CD14-positive monocyte (primary cell): ENCODE results near the gene PPP3CA. TPM values are rescaled to one million over a fixed set of nuclear protein-coding genes. Genes with fewer than 3 reads are reported as not detected.

Experiments used
- DNase-seq, 3 donors: peaks; one replicate each; pipeline ENCODE4 v3.0.0-alpha.2; 2011 to 2022
- H2AFZ ChIP-seq: 2 replicates; pipeline ENCODE4 v1.6.0; 2012; ENCODE audit warnings: mild to moderate bottlenecking, low read depth, low read length, inconsistent platforms; ENCODE audit not compliant: insufficient read depth, poor library complexity, severe bottlenecking
- H3K27ac ChIP-seq, 2 donors: 1 replicate in 1 of 2; 2 replicates in 1 of 2; pipeline ENCODE4 v1.5.1; 2012 to 2013; ENCODE audit warnings: low read length in 2 of 2, control low read depth in 1 of 2, inconsistent platforms in 1 of 2, low read depth in 1 of 2, mild to moderate bottlenecking in 1 of 2
- H3K27me3 ChIP-seq, 2 donors: one replicate each; pipeline versions ENCODE4 v1.6.0 to v1.6.1; 2011 to 2013; ENCODE audit warnings: low read length in 2 of 2; ENCODE audit not compliant: control insufficient read depth in 2 of 2, insufficient read depth in 2 of 2
- H3K36me3 ChIP-seq, 2 donors: replicated peaks in 1 of 2; 1 replicate in 1 of 2; 2 replicates in 1 of 2; pipeline versions ENCODE4 v1.5.1 to v1.6.1; 2012 to 2013; ENCODE audit warnings: low read length in 2 of 2, control low read depth in 1 of 2, inconsistent platforms in 1 of 2, mild to moderate bottlenecking in 1 of 2; ENCODE audit not compliant: insufficient read depth in 2 of 2, control insufficient read depth in 1 of 2
- H3K4me1 ChIP-seq, 2 donors: 1 replicate in 1 of 2; 2 replicates in 1 of 2; pipeline versions ENCODE4 v1.5.1 to v1.6.1; 2012 to 2013; ENCODE audit warnings: low read length in 2 of 2, control low read depth in 1 of 2, inconsistent platforms in 1 of 2, mild to moderate bottlenecking in 1 of 2, moderate library complexity in 1 of 2; ENCODE audit not compliant: insufficient read depth in 2 of 2, control insufficient read depth in 1 of 2
- H3K4me2 ChIP-seq: replicated peaks from 2 replicates; pipeline ENCODE3; 2012; ENCODE audit warnings: low read length, moderate library complexity, mild to moderate bottlenecking; ENCODE audit not compliant: poor library complexity, severe bottlenecking; ENCODE audit errors: extremely low read depth
- H3K4me3 ChIP-seq, 3 experiments: fragments of 200-600 bp in 1 of 3; sonication (generic) in 1 of 3; replicated peaks in 1 of 3; 1 replicate in 2 of 3; 2 replicates in 1 of 3; pipeline ENCODE4 v1.5.1; 2011 to 2013; ENCODE audit warnings: low read length in 3 of 3, mild to moderate bottlenecking in 3 of 3, control low read depth in 2 of 3, low read depth in 2 of 3, inconsistent platforms in 1 of 3, moderate library complexity in 1 of 3
- H3K79me2 ChIP-seq: 2 replicates; pipeline ENCODE4 v1.6.0; 2012; ENCODE audit warnings: mild to moderate bottlenecking, control low read depth, inconsistent platforms, low read length, moderate library complexity; ENCODE audit not compliant: insufficient read depth
- H3K9ac ChIP-seq: 2 replicates; pipeline ENCODE4 v1.6.0; 2017; ENCODE audit warnings: low read length, mild to moderate bottlenecking; ENCODE audit not compliant: insufficient read depth, poor library complexity, severe bottlenecking
- H3K9me3 ChIP-seq, 2 donors: replicated peaks in 1 of 2; 1 replicate in 1 of 2; 2 replicates in 1 of 2; pipeline versions ENCODE4 v1.5.1 to v1.6.1; 2012 to 2013; ENCODE audit warnings: low read length in 2 of 2, control low read depth in 1 of 2; ENCODE audit not compliant: control insufficient read depth in 1 of 2, insufficient read depth in 1 of 2
- H4K20me1 ChIP-seq: 2 replicates; pipeline ENCODE4 v1.6.0; 2012; ENCODE audit warnings: mild to moderate bottlenecking, low read length, control low read depth, moderate library complexity; ENCODE audit not compliant: insufficient read depth
- H3K27ac Mint-ChIP-seq, 7 donors: one replicate each; pipeline ENCODE4 v1.8.0; 2020; ENCODE audit warnings: mild to moderate bottlenecking in 7 of 7, mixed read lengths in 7 of 7, moderate library complexity in 6 of 7, inconsistent platforms in 2 of 7
- H3K27me3 Mint-ChIP-seq, 3 donors: one replicate each; pipeline ENCODE4 v1.8.0; 2021 to 2022; ENCODE audit warnings: low read depth in 3 of 3, mild to moderate bottlenecking in 3 of 3, mixed read lengths in 3 of 3, moderate library complexity in 3 of 3, inconsistent platforms in 1 of 3
- H3K36me3 Mint-ChIP-seq, 2 donors: one replicate each; pipeline ENCODE4 v1.8.0; 2020; ENCODE audit warnings: mixed read lengths in 2 of 2, inconsistent platforms in 1 of 2, mild to moderate bottlenecking in 1 of 2
- H3K4me1 Mint-ChIP-seq: one replicate; pipeline ENCODE4 v1.8.0; 2020; ENCODE audit warnings: mild to moderate bottlenecking, mixed read lengths
- H3K4me3 Mint-ChIP-seq, 2 donors: one replicate each; pipeline ENCODE4 v1.8.0; 2020; ENCODE audit warnings: mild to moderate bottlenecking in 2 of 2, mixed read lengths in 2 of 2, moderate library complexity in 1 of 2
- H3K9me3 Mint-ChIP-seq, 7 donors: one replicate each; pipeline ENCODE4 v1.8.0; 2020 to 2022; ENCODE audit warnings: mixed read lengths in 7 of 7, mild to moderate bottlenecking in 6 of 7, moderate library complexity in 6 of 7, inconsistent platforms in 2 of 7
- WGBS: methylation state at CpG from one replicate; pipeline ENCODE4 v1.1.5; 2013; ENCODE audit warnings: missing lambda C conversion rate; ENCODE audit not compliant: insufficient coverage; 5-methylcytosine and 5-hydroxymethylcytosine counted together
- intact Hi-C, 2 donors: fragments of 100-400 bp; cut with micrococcal nuclease; formaldehyde crosslinking; loops; one replicate each; pipeline versions ENCODE4 v1.15.0 to v1.15.1; 2023
- polyA plus RNA-seq, 3 donors: library from polyadenylated mRNA; depleted of rRNA in 1 of 3; unstranded in 2 of 3; stranded (reverse) in 1 of 3; fragments of 300-500 nt in 2 of 3; fragments of >200 nt in 1 of 3; fragmentation: Illumina TruSeq in 2 of 3; gene quantifications; 1 replicate in 2 of 3; 2 replicates in 1 of 3; pipeline ENCODE4 v1.2.3, GENCODE V29; 2012 to 2021
- TF ChIP-seq, protein P1 (sequence below): fragments of 200-600 bp; IDR thresholded peaks from one replicate; pipeline ENCODE4 v1.8.0; 2022; ENCODE audit warnings: antibody characterized with exemption, mild to moderate bottlenecking

Gene PPP3CA
- polyA plus RNA-seq, 3 donors: 5.1 to 9.7 (median 8.9) TPM

DNA sequence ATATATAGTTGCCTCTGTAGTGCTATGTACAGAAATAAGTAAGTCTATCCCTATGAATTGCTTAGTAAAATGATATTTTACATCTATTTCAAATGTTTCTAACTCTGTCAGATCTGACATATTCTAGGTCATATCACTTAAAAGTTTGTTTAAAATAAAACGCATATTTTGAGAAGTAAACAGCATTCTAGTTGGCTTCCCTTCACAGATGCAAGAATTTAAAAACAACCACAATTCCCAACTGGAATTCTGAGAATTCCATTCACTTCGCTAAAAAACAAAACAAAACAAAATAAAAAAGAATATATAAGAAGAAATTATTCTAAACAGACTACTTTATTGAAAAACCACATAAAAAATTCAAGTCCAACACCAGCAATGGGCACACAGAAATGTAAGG, 126.0 kb downstream of the PPP3CA start:
- TF ChIP-seq, protein P1, sequence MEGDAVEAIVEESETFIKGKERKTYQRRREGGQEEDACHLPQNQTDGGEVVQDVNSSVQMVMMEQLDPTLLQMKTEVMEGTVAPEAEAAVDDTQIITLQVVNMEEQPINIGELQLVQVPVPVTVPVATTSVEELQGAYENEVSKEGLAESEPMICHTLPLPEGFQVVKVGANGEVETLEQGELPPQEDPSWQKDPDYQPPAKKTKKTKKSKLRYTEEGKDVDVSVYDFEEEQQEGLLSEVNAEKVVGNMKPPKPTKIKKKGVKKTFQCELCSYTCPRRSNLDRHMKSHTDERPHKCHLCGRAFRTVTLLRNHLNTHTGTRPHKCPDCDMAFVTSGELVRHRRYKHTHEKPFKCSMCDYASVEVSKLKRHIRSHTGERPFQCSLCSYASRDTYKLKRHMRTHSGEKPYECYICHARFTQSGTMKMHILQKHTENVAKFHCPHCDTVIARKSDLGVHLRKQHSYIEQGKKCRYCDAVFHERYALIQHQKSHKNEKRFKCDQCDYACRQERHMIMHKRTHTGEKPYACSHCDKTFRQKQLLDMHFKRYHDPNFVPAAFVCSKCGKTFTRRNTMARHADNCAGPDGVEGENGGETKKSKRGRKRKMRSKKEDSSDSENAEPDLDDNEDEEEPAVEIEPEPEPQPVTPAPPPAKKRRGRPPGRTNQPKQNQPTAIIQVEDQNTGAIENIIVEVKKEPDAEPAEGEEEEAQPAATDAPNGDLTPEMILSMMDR: no peak
- peaks cover 0 to 1% of the 10 kb centered on the region in 2 donors for H3K4me1 ChIP-seq

DNA sequence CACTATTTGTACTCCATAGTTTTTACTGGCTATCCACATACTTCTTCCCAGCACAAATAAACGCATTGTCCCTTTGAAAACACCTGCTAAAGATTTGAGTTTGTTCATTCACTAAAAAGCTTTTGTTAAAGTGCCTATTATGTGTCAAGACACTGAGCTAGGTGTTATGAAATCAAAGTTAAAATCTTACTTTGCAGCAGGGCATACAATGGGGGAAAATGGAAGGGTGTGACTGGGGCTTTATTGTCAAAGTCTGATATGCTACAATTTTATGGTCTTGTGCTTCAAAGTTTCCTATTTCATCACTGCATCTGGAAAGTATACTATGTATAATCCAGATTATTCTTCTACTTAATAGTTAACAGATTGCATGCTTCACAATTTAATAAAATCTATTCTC, 128.4 kb downstream of the PPP3CA start:
- Mint-ChIP-seq H3K4me3 (no peak overlapping the region), H3K27ac (no peak overlapping the region), H3K9me3 (no peaks in the 10 kb centered on the region), H3K4me1 (peaks cover 4% of the 10 kb centered on the region), H3K27me3 (no peaks in the 10 kb centered on the region), H3K36me3 (no peaks in the 10 kb centered on the region)
- Histone ChIP-seq H3K4me1 (peaks cover 0 to 2% of the 10 kb centered on the region in 2 donors), H3K4me3 (no peak overlapping the region), H3K79me2 (peaks cover 78% of the 10 kb centered on the region), H2AFZ (no peak overlapping the region), H3K36me3 (no peaks in the 10 kb centered on the region), H3K4me2 (no peak overlapping the region), H3K9me3 (no peaks in the 10 kb centered on the region), H3K9ac (no peak overlapping the region), H3K27ac (no peak overlapping the region), H3K27me3 (no peaks in the 10 kb centered on the region), H4K20me1 (peaks cover 98% of the 10 kb centered on the region)
- intact Hi-C loops: no loop called here
- DNase-seq: no peak
- TF ChIP-seq, protein P1: no peak
- WGBS: no CpG with 5 or more reads among the region's 1 CpG

More for the DNA sequence above, 126.0 kb downstream of the PPP3CA start:
- WGBS: no CpG with 5 or more reads among the region's 2 CpGs
- H3K9me3 Mint-ChIP-seq: no peaks in the 10 kb centered on the region
- no peaks in the 10 kb centered on the region for H3K36me3 ChIP-seq
- DNase-seq: no peak
- no peak overlapping the region for H2AFZ ChIP-seq
- H3K36me3 Mint-ChIP-seq: no peaks in the 10 kb centered on the region
- no peak overlapping the region for H3K27ac ChIP-seq
- H3K9ac ChIP-seq: no peak overlapping the region
- H3K27me3 Mint-ChIP-seq: no peaks in the 10 kb centered on the region
- H3K4me2 ChIP-seq: no peak overlapping the region
- H4K20me1 ChIP-seq: peaks cover 98% of the 10 kb centered on the region
- no peaks in the 10 kb centered on the region for H3K9me3 ChIP-seq
- no peak overlapping the region for H3K4me3 Mint-ChIP-seq
- H3K4me1 Mint-ChIP-seq: peaks cover 4% of the 10 kb centered on the region
- intact Hi-C loops: no loop called here
- no peak overlapping the region for H3K27ac Mint-ChIP-seq
- H3K4me3 ChIP-seq: no peak overlapping the region
- peaks cover 68% of the 10 kb centered on the region for H3K79me2 ChIP-seq
- no peaks in the 10 kb centered on the region for H3K27me3 ChIP-seq
